NCI-H524 treated with DMSO at 0.1 percent for 48 hours (cell line): ENCODE measurements around the gene CCDC39.

ENCODE experiments used
- DNase-seq: peaks from one replicate; lab custom pipeline; 2025; lab: John Stamatoyannopoulos, UW

The CCDC39 gene

GRCh38 chr3:180679178-180680096 lies at the start of gene CCDC39:
Gene CCDC39 (minus strand): TSS chr3:180679489. CDS start chr3:180679380, 109 bp downstream.
- peak; percentile 61 for DNase-seq

- DNase-seq, result no peak
Observed at GRCh38 chr3:180720012-180720411, 40.7 kb upstream of the CCDC39 start.

GRCh38 chr3:180707896-180708295 lies 28.6 kb upstream of the CCDC39 start:
- no peak for DNase-seq

GRCh38 chr3:180705619-180706018 lies 26.3 kb upstream of the CCDC39 start:
- DNase-seq, result no peak

GRCh38 chr3:180704532-180704931 lies 25.2 kb upstream of the CCDC39 start:
- DNase-seq, result no peak

GRCh38 chr3:180700941-180701340 lies 21.7 kb upstream of the CCDC39 start:
- no peak for DNase-seq

- DNase-seq, result no peak
Observed at GRCh38 chr3:180698760-180699270, 19.5 kb upstream of the CCDC39 start.

GRCh38 chr3:180694321-180694720 lies 15.0 kb upstream of the CCDC39 start:
- no peak for DNase-seq

GRCh38 chr3:180693656-180694055 lies 14.4 kb upstream of the CCDC39 start:
- no peak for DNase-seq

GRCh38 chr3:180690061-180690460 lies 10.8 kb upstream of the CCDC39 start:
- no peak for DNase-seq

GRCh38 chr3:180684807-180685206 lies 5.5 kb upstream of the CCDC39 start:
- no peak for DNase-seq

GRCh38 chr3:180683816-180684215 lies 4.5 kb upstream of the CCDC39 start:
- DNase-seq, result no peak

GRCh38 chr3:180680097-180680430 lies 775 bp upstream of the CCDC39 start:
- peak; percentile 39 for DNase-seq

GRCh38 chr3:180678231-180678630 lies 1.1 kb downstream of the CCDC39 start:
- no peak for DNase-seq

GRCh38 chr3:180661444-180661843 lies 17.8 kb downstream of the CCDC39 start:
- no peak for DNase-seq

GRCh38 chr3:180657094-180657493 lies 22.2 kb downstream of the CCDC39 start:
- DNase-seq, result no peak

GRCh38 chr3:180656406-180656805 lies 22.9 kb downstream of the CCDC39 start:
- DNase-seq, result no peak

- no peak for DNase-seq
Observed at GRCh38 chr3:180646187-180646790, 33.0 kb downstream of the CCDC39 start.

GRCh38 chr3:180640987-180641386 lies 38.3 kb downstream of the CCDC39 start:
- no peak for DNase-seq

GRCh38 chr3:180633722-180634121 lies 45.6 kb downstream of the CCDC39 start:
- no peak for DNase-seq

- DNase-seq, result no peak
Observed at GRCh38 chr3:180631317-180631716, 48.0 kb downstream of the CCDC39 start.

- no peak for DNase-seq
Observed at GRCh38 chr3:180630371-180630770, 48.9 kb downstream of the CCDC39 start.

GRCh38 chr3:180626844-180627243 lies 52.4 kb downstream of the CCDC39 start:
- DNase-seq, result no peak
